MM.1S (cell line): ENCODE results near the gene RARS1.

Experiments used
- DNase-seq: peaks from one replicate; pipeline ENCODE4 v3.0.0-alpha.2; 2015
- H2AFZ ChIP-seq: fragments of 300-600 bp; sonication (generic); 2 replicates; pipeline ENCODE4 v1.6.0; 2016; ENCODE audit warnings: antibody characterized with exemption, low read length
- H3F3A ChIP-seq: fragments of 300-600 bp; sonication (generic); 2 replicates; pipeline ENCODE4 v1.6.1; 2016; ENCODE audit warnings: mild to moderate bottlenecking, antibody characterized with exemption, low read length, moderate library complexity, mixed read lengths; ENCODE audit not compliant: insufficient read depth
- H3K27ac ChIP-seq: fragments of 300-600 bp; sonication (generic); 2 replicates; pipeline ENCODE4 v1.5.1; 2016; ENCODE audit warnings: mild to moderate bottlenecking, low read length
- H3K27me3 ChIP-seq: fragments of 300-600 bp; sonication (generic); replicated peaks from 2 replicates; pipeline ENCODE4 v1.6.0; 2016; ENCODE audit warnings: low read length; ENCODE audit not compliant: insufficient read depth
- H3K36me3 ChIP-seq: fragments of 300-600 bp; sonication (generic); replicated peaks from 2 replicates; pipeline ENCODE4 v1.6.1; 2016; ENCODE audit warnings: mild to moderate bottlenecking, low read length, mixed read lengths; ENCODE audit not compliant: insufficient read depth
- H3K4me1 ChIP-seq: fragments of 300-600 bp; sonication (generic); 2 replicates; pipeline ENCODE4 v1.6.1; 2016; ENCODE audit warnings: low read length, mixed read lengths
- H3K4me2 ChIP-seq: fragments of 300-600 bp; sonication (generic); 2 replicates; pipeline ENCODE4 v1.6.0; 2016; ENCODE audit warnings: low read depth, low read length
- H3K4me3 ChIP-seq: fragments of 300-600 bp; sonication (generic); 2 replicates; pipeline ENCODE4 v1.5.1; 2016; ENCODE audit warnings: low read length, mixed read lengths
- H3K79me2 ChIP-seq: fragments of 300-600 bp; sonication (generic); 2 replicates; pipeline ENCODE4 v1.6.1; 2016; ENCODE audit warnings: mixed run types, low read length, mixed read lengths
- H3K9ac ChIP-seq: fragments of 300-600 bp; sonication (generic); 2 replicates; pipeline ENCODE4 v1.6.1; 2016; ENCODE audit warnings: low read length, mixed read lengths
- H3K9me2 ChIP-seq: fragments of 300-600 bp; sonication (generic); replicated peaks from 2 replicates; pipeline ENCODE4 v1.6.1; 2016; ENCODE audit warnings: mild to moderate bottlenecking, low read length, mixed read lengths; ENCODE audit not compliant: insufficient read depth
- H3K9me3 ChIP-seq: fragments of 300-600 bp; sonication (generic); replicated peaks from 2 replicates; pipeline ENCODE4 v1.6.1; 2016; ENCODE audit warnings: mild to moderate bottlenecking, low read length, mixed read lengths; ENCODE audit not compliant: insufficient read depth
- H4K20me1 ChIP-seq: fragments of 300-600 bp; sonication (generic); 2 replicates; pipeline ENCODE4 v1.6.1; 2016; ENCODE audit warnings: mild to moderate bottlenecking, low read length, moderate library complexity, mixed read lengths; ENCODE audit not compliant: insufficient read depth
- EZH2 ChIP-seq: fragments of 300-600 bp; sonication (generic); optimal IDR thresholded peaks from 2 replicates; pipeline ENCODE3; 2017; ENCODE audit warnings: low read depth, mild to moderate bottlenecking, antibody characterized with exemption, low read length, mixed read lengths
- EZH2phosphoT487 ChIP-seq: fragments of 300-600 bp; sonication (generic); IDR thresholded peaks from 2 replicates; pipeline ENCODE4 v1.6.1; 2018; ENCODE audit warnings: antibody characterized with exemption, low read length
- TF ChIP-seq, protein P1 (sequence below): fragments of 300-600 bp; sonication (generic); IDR thresholded peaks from 2 replicates; pipeline ENCODE4 v1.5.1; 2016; ENCODE audit warnings: antibody characterized with exemption, low read length, mixed read lengths

Gene RARS1

DNA sequence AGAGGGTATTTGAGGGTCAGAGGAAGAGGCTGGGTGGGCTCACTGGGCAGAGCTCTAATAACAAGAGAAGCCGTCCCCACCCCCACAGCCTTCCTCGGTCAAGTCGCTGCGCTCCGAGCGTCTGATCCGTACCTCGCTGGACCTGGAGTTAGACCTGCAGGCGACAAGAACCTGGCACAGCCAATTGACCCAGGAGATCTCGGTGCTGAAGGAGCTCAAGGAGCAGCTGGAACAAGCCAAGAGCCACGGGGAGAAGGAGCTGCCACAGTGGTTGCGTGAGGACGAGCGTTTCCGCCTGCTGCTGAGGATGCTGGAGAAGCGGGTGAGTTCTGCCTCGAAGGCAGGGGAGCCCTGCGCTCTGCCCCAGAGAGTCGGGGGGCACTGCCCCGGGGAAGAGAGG, 21.6 kb upstream of the RARS1 start:
- no peaks in the 10 kb centered on the region for H4K20me1 ChIP-seq
- H3K79me2 ChIP-seq, result no peaks in the 10 kb centered on the region
- no peaks in the 10 kb centered on the region for H3K4me1 ChIP-seq
- no peaks in the 10 kb centered on the region for H3K9me2 ChIP-seq
- no peaks in the 10 kb centered on the region for H3K36me3 ChIP-seq
- no peak overlapping the region for H3K9ac ChIP-seq
- no peak overlapping the region for H3K27ac ChIP-seq
- no peaks in the 10 kb centered on the region for H3K9me3 ChIP-seq
- H3K4me2 ChIP-seq, result no peak overlapping the region
- no peaks in the 10 kb centered on the region for H3F3A ChIP-seq
- H3K4me3 ChIP-seq, result no peak overlapping the region
- TF ChIP-seq, protein P1, sequence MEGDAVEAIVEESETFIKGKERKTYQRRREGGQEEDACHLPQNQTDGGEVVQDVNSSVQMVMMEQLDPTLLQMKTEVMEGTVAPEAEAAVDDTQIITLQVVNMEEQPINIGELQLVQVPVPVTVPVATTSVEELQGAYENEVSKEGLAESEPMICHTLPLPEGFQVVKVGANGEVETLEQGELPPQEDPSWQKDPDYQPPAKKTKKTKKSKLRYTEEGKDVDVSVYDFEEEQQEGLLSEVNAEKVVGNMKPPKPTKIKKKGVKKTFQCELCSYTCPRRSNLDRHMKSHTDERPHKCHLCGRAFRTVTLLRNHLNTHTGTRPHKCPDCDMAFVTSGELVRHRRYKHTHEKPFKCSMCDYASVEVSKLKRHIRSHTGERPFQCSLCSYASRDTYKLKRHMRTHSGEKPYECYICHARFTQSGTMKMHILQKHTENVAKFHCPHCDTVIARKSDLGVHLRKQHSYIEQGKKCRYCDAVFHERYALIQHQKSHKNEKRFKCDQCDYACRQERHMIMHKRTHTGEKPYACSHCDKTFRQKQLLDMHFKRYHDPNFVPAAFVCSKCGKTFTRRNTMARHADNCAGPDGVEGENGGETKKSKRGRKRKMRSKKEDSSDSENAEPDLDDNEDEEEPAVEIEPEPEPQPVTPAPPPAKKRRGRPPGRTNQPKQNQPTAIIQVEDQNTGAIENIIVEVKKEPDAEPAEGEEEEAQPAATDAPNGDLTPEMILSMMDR, result no peak
- TF ChIP-seq EZH2phosphoT487, result no peak
- no peak for TF ChIP-seq EZH2
- H2AFZ ChIP-seq, result no peak overlapping the region
- DNase-seq, result no peak
- no peaks in the 10 kb centered on the region for H3K27me3 ChIP-seq

GRCh38 chr5:168467755-168468330, 18.4 kb upstream of the RARS1 start:
- Histone ChIP-seq H3K27me3 (no peaks in the 10 kb centered on the region), H3K4me3 (no peak overlapping the region), H2AFZ (no peak overlapping the region), H3K27ac (no peak overlapping the region), H3K9me2 (no peaks in the 10 kb centered on the region), H3K9ac (no peak overlapping the region), H3F3A (no peaks in the 10 kb centered on the region), H3K36me3 (no peaks in the 10 kb centered on the region), H3K4me2 (no peak overlapping the region), H4K20me1 (no peaks in the 10 kb centered on the region), H3K4me1 (no peaks in the 10 kb centered on the region), H3K79me2 (no peaks in the 10 kb centered on the region), H3K9me3 (no peaks in the 10 kb centered on the region)
- TF ChIP-seq EZH2phosphoT487, result no peak
- no peak for TF ChIP-seq EZH2
- TF ChIP-seq, protein P1, result no peak
- DNase-seq, result no peak

- Histone ChIP-seq H3K4me1 (no peaks in the 10 kb centered on the region), H3K27me3 (no peaks in the 10 kb centered on the region), H3K79me2 (no peaks in the 10 kb centered on the region), H3K9me2 (no peaks in the 10 kb centered on the region), H3K9ac (no peak overlapping the region), H3K9me3 (no peaks in the 10 kb centered on the region), H3K36me3 (no peaks in the 10 kb centered on the region), H3K4me3 (no peak overlapping the region), H3K4me2 (no peak overlapping the region), H3K27ac (no peak overlapping the region), H4K20me1 (no peaks in the 10 kb centered on the region), H3F3A (no peaks in the 10 kb centered on the region), H2AFZ (no peak overlapping the region)
- no peak for DNase-seq
- TF ChIP-seq, protein P1, result no peak
- TF ChIP-seq EZH2 (no peak), EZH2phosphoT487 (no peak)
These were observed 17.4 kb upstream of the RARS1 start for GRCh38 chr5:168468836-168469235.
